Measurements from ENCODE around the gene AKAP13. TPM values are rescaled to one million over a fixed set of nuclear protein-coding genes. Genes with fewer than 3 reads are reported as not detected.
"Not testable (repeated sequence)": the region's sequence is repeated elsewhere in the genome, so short reads cannot be mapped to it uniquely, and the experiment has no call there.

Gene AKAP13
- total and polyA plus RNA-seq, 2 of the 8 experiments (the other 6 are each of a cell fraction or from before 2014, with no cell fraction given) = 14.0 to 46.2 TPM

GRCh38 chr15:85351501-85351900 is 28.9 kb upstream of the AKAP13 start:
- 85% methylated on average over 7 of the region's 8 CpGs; no CpG with 5 or more reads in 1 of the 2 experiments for WGBS, 2 experiments (ENCODE audit: extremely low coverage in 1 of 2, insufficient coverage in 1 of 2, insufficient read length in 1 of 2, insufficient replicate concordance in 2 of 2, low coverage in 1 of 2, low lambda C conversion rate in 2 of 2, missing lambda C conversion rate in 1 of 2)
- FAIRE-seq; H3K27me3 ChIP-seq (replicated peaks in 1 of 4; ENCODE audit: control insufficient read depth in 3 of 4, extremely low read depth in 1 of 4, insufficient read depth in 3 of 4, low read length in 3 of 4); POLR2A ChIA-PET (ENCODE audit: partially characterized antibody); H3K9me3 ChIP-seq (ENCODE audit: insufficient read depth in 2 of 2, low read depth in 1 of 2, low read length in 1 of 2); H3K79me2 ChIP-seq (ENCODE audit: control insufficient read depth in 1 of 2, insufficient read depth in 2 of 2, low read length in 2 of 2); H3K36me3 ChIP-seq (ENCODE audit: control insufficient read depth in 2 of 4, insufficient read depth in 4 of 4, low read length in 3 of 4); H3K27ac ChIP-seq (ENCODE audit: low read depth, low read length); H4K20me1 ChIP-seq (replicated peaks in 1 of 2; ENCODE audit: control insufficient read depth in 1 of 2, insufficient read depth in 2 of 2, low read length in 2 of 2); H3K56ac ChIP-seq (replicated peaks; ENCODE audit: insufficient read length, low read depth, low read length); H3K18ac ChIP-seq (ENCODE audit: extremely low read depth, low read length); H4K91ac ChIP-seq (replicated peaks; ENCODE audit: insufficient read length, low read length); H2BK15ac ChIP-seq (ENCODE audit: low read length); H2BK12ac ChIP-seq (ENCODE audit: low read depth, low read length); DNase-seq (ENCODE audit: low read depth in 1 of 2, low spot score in 2 of 2); H3K4me3 ChIP-seq (ENCODE audit: extremely low read depth in 1 of 4, insufficient read depth in 2 of 4, low read depth in 3 of 4, low read length in 4 of 4); H3K4me1 ChIP-seq (replicated peaks in 1 of 4; ENCODE audit: control insufficient read depth in 3 of 4, insufficient read depth in 4 of 4, low read length in 3 of 4); H3K79me1 ChIP-seq (ENCODE audit: low read depth, low read length); H2BK120ac ChIP-seq (replicated peaks; ENCODE audit: low read depth, low read length); H3K9ac ChIP-seq (replicated peaks in 1 of 4; ENCODE audit: extremely low read depth in 1 of 4, low read depth in 3 of 4, low read length in 3 of 4); H3K14ac ChIP-seq (ENCODE audit: insufficient read length); H4K8ac ChIP-seq (ENCODE audit: extremely low read depth, insufficient read depth, low read length); H3K4ac ChIP-seq (replicated peaks; ENCODE audit: insufficient read length, low read depth, low read length); H2AFZ ChIP-seq (ENCODE audit: low read length); H3K23ac ChIP-seq (ENCODE audit: insufficient read length); H2BK20ac ChIP-seq (ENCODE audit: low read length); H2BK5ac ChIP-seq (ENCODE audit: low read depth, low read length); H3K23me2 ChIP-seq (ENCODE audit: low read depth, low read length); H3K4me2 ChIP-seq (ENCODE audit: insufficient read depth in 1 of 2, low read depth in 2 of 2, low read length in 2 of 2); H2AK5ac ChIP-seq (ENCODE audit: low read depth, low read length); H4K5ac ChIP-seq (ENCODE audit: insufficient read length, low read depth, low read length): not testable (repeated sequence)
- CTCF ChIA-PET (ENCODE audit: partially characterized antibody) = interaction anchor here (1.0 to 1.3 kb wide), 2 partner anchors 12 to 43 kb away, joined by 3 to 4 read pairs; no protein-coding TSS in a partner anchor

Data from H1 (cell line).